ENCODE results near the gene SS18L1. TPM values are rescaled to one million over a fixed set of nuclear protein-coding genes. Genes with fewer than 3 reads are reported as not detected.
A peak's percentile ranks its signal among the peaks of the same experiment; 100 is the strongest.

Gene SS18L1
- total RNA-seq, 1 experiment from 2014 or later, result 28.1 TPM

GRCh38 chr20:62123450-62124118 lies 20.0 kb upstream of the SS18L1 start:
- Histone ChIP-seq H3K36me3 (ENCODE audit: control insufficient read depth in 1 of 2, insufficient read depth in 2 of 2, low read length in 2 of 2) (peaks cover 24 to 27% of the 10 kb centered on the region in 2 experiments), H3K4me3 (replicated peaks in 1 of 2; ENCODE audit: low read depth in 1 of 2, low read length in 2 of 2) (peak overlapping the region; percentile 53 to 71), H3K9ac (ENCODE audit: low read length) (peak overlapping the region; percentile 66), H3K9me3 (ENCODE audit: control insufficient read depth in 1 of 2, insufficient read depth in 1 of 2, low read depth in 1 of 2, low read length in 2 of 2) (no peaks in the 10 kb centered on the region), H3K9me2 (ENCODE audit: insufficient read depth) (no peaks in the 10 kb centered on the region), H3K4me1 (ENCODE audit: control insufficient read depth in 1 of 2, insufficient read depth in 2 of 2, low read length in 2 of 2) (peaks cover 12 to 26% of the 10 kb centered on the region in 2 experiments), H2AFZ (ENCODE audit: low read depth, low read length, poor library complexity, severe bottlenecking) (no peak overlapping the region), H4K20me1 (ENCODE audit: insufficient read depth) (no peaks in the 10 kb centered on the region; the same call in 1 of the 2 replicates), H3K4me2 (ENCODE audit: low read length) (peak overlapping the region; percentile 92), H3K79me2 (ENCODE audit: insufficient read depth, low read length) (peaks cover 25% of the 10 kb centered on the region), H3K27ac (ENCODE audit: low read depth, low read length) (peak overlapping the region; percentile 95), H3K27me3 (ENCODE audit: insufficient read depth, low read length) (no peaks in the 10 kb centered on the region)
- DNase-seq (ENCODE audit: low read depth, low spot score) (no peak), ATAC-seq (no peak)
- TF ChIP-seq ELF1 (IDR thresholded peaks at IDR 0.05; ENCODE audit: borderline replicate concordance, low read depth), result no peak
- TF ChIP-seq, protein P1, sequence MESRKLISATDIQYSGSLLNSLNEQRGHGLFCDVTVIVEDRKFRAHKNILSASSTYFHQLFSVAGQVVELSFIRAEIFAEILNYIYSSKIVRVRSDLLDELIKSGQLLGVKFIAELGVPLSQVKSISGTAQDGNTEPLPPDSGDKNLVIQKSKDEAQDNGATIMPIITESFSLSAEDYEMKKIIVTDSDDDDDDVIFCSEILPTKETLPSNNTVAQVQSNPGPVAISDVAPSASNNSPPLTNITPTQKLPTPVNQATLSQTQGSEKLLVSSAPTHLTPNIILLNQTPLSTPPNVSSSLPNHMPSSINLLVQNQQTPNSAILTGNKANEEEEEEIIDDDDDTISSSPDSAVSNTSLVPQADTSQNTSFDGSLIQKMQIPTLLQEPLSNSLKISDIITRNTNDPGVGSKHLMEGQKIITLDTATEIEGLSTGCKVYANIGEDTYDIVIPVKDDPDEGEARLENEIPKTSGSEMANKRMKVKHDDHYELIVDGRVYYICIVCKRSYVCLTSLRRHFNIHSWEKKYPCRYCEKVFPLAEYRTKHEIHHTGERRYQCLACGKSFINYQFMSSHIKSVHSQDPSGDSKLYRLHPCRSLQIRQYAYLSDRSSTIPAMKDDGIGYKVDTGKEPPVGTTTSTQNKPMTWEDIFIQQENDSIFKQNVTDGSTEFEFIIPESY (IDR thresholded peaks at IDR 0.05; ENCODE audit: extremely low read depth, insufficient replicate concordance, low read length), result no peak
- TF ChIP-seq JUND (IDR thresholded peaks at IDR 0.05), result no peak
- no peak for TF ChIP-seq RAD21 (IDR thresholded peaks at IDR 0.05; ENCODE audit: low read depth)
- TF ChIP-seq FOSL1 (IDR thresholded peaks at IDR 0.05; ENCODE audit: low read depth), result no peak
- TF ChIP-seq CBX3 (IDR thresholded peaks at IDR 0.05; ENCODE audit: low read depth), result no peak
- no TSS peak for BruUV-seq (replicated peaks)
- RAD21 ChIA-PET (ENCODE audit: low non-redundant PET in 1 of 2, low total read pairs in 2 of 2, uncharacterized antibody in 2 of 2, unreplicated experiment in 2 of 2), result no interaction called here
- POLR2A ChIA-PET, result interaction anchor here (1.9 kb wide), 1 partner anchor 12 kb away, joined by 10 read pairs; no protein-coding TSS in a partner anchor
- intact Hi-C loops (cut with micrococcal nuclease), result loop anchor here (5.0 kb wide), 1 partner anchor 56 kb away; the partner anchor contains the start of gene TAF4
- CTCF ChIA-PET, result no interaction called here

DNA sequence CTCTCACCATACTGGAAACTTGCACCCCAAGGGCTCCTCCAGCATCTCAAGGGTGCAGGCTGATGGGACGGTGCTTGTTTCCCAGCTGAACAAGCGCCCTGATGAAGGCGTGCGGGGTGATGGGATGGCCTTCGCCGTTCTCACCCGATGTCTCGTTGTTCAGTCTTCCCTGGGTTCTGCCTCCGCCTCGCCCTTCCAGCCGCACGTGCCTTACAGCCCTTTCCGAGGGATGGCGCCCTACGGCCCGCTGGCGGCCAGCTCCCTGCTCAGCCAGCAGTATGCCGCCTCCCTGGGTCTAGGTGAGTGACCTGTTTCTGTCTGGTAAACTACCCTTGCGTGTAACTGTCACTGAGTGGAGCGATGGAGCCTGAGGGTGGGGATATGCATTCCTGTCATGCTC lies 17.4 kb upstream of the SS18L1 start:
- H3K79me2 ChIP-seq (ENCODE audit: insufficient read depth, low read length), result peaks cover 25% of the 10 kb centered on the region
- no TSS peak for BruUV-seq (replicated peaks)
- ChIA-PET POLR2A (interaction anchor here (0.7 kb wide), 1 partner anchor 8 kb away, joined by 3 read pairs; no protein-coding TSS in a partner anchor), RAD21 (ENCODE audit: low non-redundant PET in 1 of 2, low total read pairs in 2 of 2, uncharacterized antibody in 2 of 2, unreplicated experiment in 2 of 2) (no interaction called here), CTCF (interaction anchor here (1.5 to 1.6 kb wide), 2 partner anchors 10 kb away, joined by 4 read pairs; no protein-coding TSS in a partner anchor)
- no peak for DNase-seq (ENCODE audit: low read depth, low spot score)
- peaks cover 43 to 44% of the 10 kb centered on the region in 2 experiments for H3K36me3 ChIP-seq (ENCODE audit: control insufficient read depth in 1 of 2, insufficient read depth in 2 of 2, low read length in 2 of 2)
- H3K4me1 ChIP-seq (ENCODE audit: control insufficient read depth in 1 of 2, insufficient read depth in 2 of 2, low read length in 2 of 2), result peaks cover 5 to 17% of the 10 kb centered on the region in 2 experiments
- H3K4me3 ChIP-seq (replicated peaks in 1 of 2; ENCODE audit: low read depth in 1 of 2, low read length in 2 of 2), result no peak overlapping the region
- no peaks in the 10 kb centered on the region; the same call in 1 of the 2 replicates for H4K20me1 ChIP-seq (ENCODE audit: insufficient read depth)
- H3K27ac ChIP-seq (ENCODE audit: low read depth, low read length), result no peak overlapping the region
- H3K9ac ChIP-seq (ENCODE audit: low read length), result no peak overlapping the region
- no peaks in the 10 kb centered on the region for H3K9me3 ChIP-seq (ENCODE audit: control insufficient read depth in 1 of 2, insufficient read depth in 1 of 2, low read depth in 1 of 2, low read length in 2 of 2)
- H3K27me3 ChIP-seq (ENCODE audit: insufficient read depth, low read length), result no peaks in the 10 kb centered on the region
- no peak for ATAC-seq
- no peak overlapping the region for H3K4me2 ChIP-seq (ENCODE audit: low read length)
- no peaks in the 10 kb centered on the region for H3K9me2 ChIP-seq (ENCODE audit: insufficient read depth)
- intact Hi-C loops (cut with micrococcal nuclease), result no loop called here
- H2AFZ ChIP-seq (ENCODE audit: low read depth, low read length, poor library complexity, severe bottlenecking), result no peak overlapping the region
- TF ChIP-seq EZH2 (IDR thresholded peaks at IDR 0.05) (no peak), TCF7L2 (IDR thresholded peaks at IDR 0.05; ENCODE audit: borderline replicate concordance, extremely low read depth, insufficient read depth, insufficient read length) (no peak), ZFX (IDR thresholded peaks at IDR 0.05) (no peak), FOSL1 (IDR thresholded peaks at IDR 0.05; ENCODE audit: low read depth) (no peak), CEBPB (IDR thresholded peaks at IDR 0.05; ENCODE audit: low read depth) (no peak), SP1 (IDR thresholded peaks at IDR 0.05; ENCODE audit: low read depth) (no peak)
- TF ChIP-seq, protein P2, sequence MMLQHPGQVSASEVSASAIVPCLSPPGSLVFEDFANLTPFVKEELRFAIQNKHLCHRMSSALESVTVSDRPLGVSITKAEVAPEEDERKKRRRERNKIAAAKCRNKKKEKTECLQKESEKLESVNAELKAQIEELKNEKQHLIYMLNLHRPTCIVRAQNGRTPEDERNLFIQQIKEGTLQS (IDR thresholded peaks at IDR 0.05), result no peak
- TF ChIP-seq, protein P3, sequence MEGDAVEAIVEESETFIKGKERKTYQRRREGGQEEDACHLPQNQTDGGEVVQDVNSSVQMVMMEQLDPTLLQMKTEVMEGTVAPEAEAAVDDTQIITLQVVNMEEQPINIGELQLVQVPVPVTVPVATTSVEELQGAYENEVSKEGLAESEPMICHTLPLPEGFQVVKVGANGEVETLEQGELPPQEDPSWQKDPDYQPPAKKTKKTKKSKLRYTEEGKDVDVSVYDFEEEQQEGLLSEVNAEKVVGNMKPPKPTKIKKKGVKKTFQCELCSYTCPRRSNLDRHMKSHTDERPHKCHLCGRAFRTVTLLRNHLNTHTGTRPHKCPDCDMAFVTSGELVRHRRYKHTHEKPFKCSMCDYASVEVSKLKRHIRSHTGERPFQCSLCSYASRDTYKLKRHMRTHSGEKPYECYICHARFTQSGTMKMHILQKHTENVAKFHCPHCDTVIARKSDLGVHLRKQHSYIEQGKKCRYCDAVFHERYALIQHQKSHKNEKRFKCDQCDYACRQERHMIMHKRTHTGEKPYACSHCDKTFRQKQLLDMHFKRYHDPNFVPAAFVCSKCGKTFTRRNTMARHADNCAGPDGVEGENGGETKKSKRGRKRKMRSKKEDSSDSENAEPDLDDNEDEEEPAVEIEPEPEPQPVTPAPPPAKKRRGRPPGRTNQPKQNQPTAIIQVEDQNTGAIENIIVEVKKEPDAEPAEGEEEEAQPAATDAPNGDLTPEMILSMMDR (IDR thresholded peaks at IDR 0.05 in 2 of 3, conservative IDR thresholded peaks at IDR 0.05 in 1 of 3; ENCODE audit: borderline replicate concordance in 1 of 3, insufficient read depth in 1 of 3, low read depth in 2 of 3, low read length in 2 of 3), result no peak
- TF ChIP-seq, protein P1 (IDR thresholded peaks at IDR 0.05; ENCODE audit: extremely low read depth, insufficient replicate concordance, low read length), result no peak

Measured in HCT116 (cell line).